Bone marrow (tissue), 2 donors: ENCODE data around the gene PLEKHM2.

ENCODE experiments used
- DNase-seq, 2 donors: peaks; one replicate each; lab custom pipeline; 2025; lab: John Stamatoyannopoulos, UW

The PLEKHM2 gene

GRCh38 chr1:15702722-15703550, 18.8 kb downstream of the PLEKHM2 start:
- DNase-seq: no peak

- no peak for DNase-seq
Observed at GRCh38 chr1:15703562-15703961, 19.4 kb downstream of the PLEKHM2 start.

- no peak for DNase-seq
Observed at GRCh38 chr1:15704526-15705183, 20.5 kb downstream of the PLEKHM2 start.

- DNase-seq: no peak
Observed at GRCh38 chr1:15705184-15705566, 21.1 kb downstream of the PLEKHM2 start.

GRCh38 chr1:15706751-15707150, 22.6 kb downstream of the PLEKHM2 start:
- no peak for DNase-seq

- no peak for DNase-seq
Observed at GRCh38 chr1:15707239-15707925, 23.3 kb downstream of the PLEKHM2 start.

- DNase-seq: no peak
Observed at GRCh38 chr1:15708486-15709137, 24.5 kb downstream of the PLEKHM2 start.

- DNase-seq: no peak
Observed at GRCh38 chr1:15709226-15709625, 25.1 kb downstream of the PLEKHM2 start.

- no peak for DNase-seq
Observed at GRCh38 chr1:15712168-15712567, 28.0 kb downstream of the PLEKHM2 start.

GRCh38 chr1:15714406-15715136, 30.5 kb downstream of the PLEKHM2 start:
- DNase-seq: no peak

GRCh38 chr1:15717418-15718125, 33.5 kb downstream of the PLEKHM2 start:
- no peak for DNase-seq

- no peak for DNase-seq
Observed at GRCh38 chr1:15718199-15718601, 34.1 kb downstream of the PLEKHM2 start.

- DNase-seq: no peak
Observed at GRCh38 chr1:15719381-15720120, 35.4 kb downstream of the PLEKHM2 start.

- DNase-seq: no peak
Observed at GRCh38 chr1:15720861-15721260, 36.7 kb downstream of the PLEKHM2 start.

GRCh38 chr1:15722411-15722810, 38.3 kb downstream of the PLEKHM2 start:
- DNase-seq: no peak

GRCh38 chr1:15722836-15723532, 38.9 kb downstream of the PLEKHM2 start:
- DNase-seq: no peak

- DNase-seq: no peak
Observed at GRCh38 chr1:15723631-15724246, 39.6 kb downstream of the PLEKHM2 start.

GRCh38 chr1:15724949-15725880, 41.1 kb downstream of the PLEKHM2 start:
- DNase-seq: no peak
